IPS DF 19.7 (cell line): ENCODE results near the gene KIF25.

Experiments used
- DNase-seq: peaks from one replicate; pipeline ENCODE4 v3.0.0-alpha.2; 2013; ENCODE audit warnings: low read depth, low spot score

KIF25 gene

GRCh38 chr6:167997642-167998041, at the start of gene KIF25:
Gene KIF25, plus strand, starts transcription at chr6:167997671. Its CDS starts 31,915 bp downstream, at chr6:168029586.
- DNase-seq: no peak

- DNase-seq: no peak
Measured at GRCh38 chr6:167947716-167948115, 49.8 kb upstream of the KIF25 start.

- no peak for DNase-seq
Measured at GRCh38 chr6:167948716-167949115, 48.8 kb upstream of the KIF25 start.

GRCh38 chr6:167949121-167949684, 48.3 kb upstream of the KIF25 start:
- DNase-seq: no peak

GRCh38 chr6:167951781-167952511, 45.5 kb upstream of the KIF25 start:
- no peak for DNase-seq

- no peak for DNase-seq
Measured at GRCh38 chr6:167952512-167952859, 45.0 kb upstream of the KIF25 start.

GRCh38 chr6:167953551-167953950, 43.9 kb upstream of the KIF25 start:
- DNase-seq: no peak

- DNase-seq: no peak
Measured at GRCh38 chr6:167954151-167954550, 43.3 kb upstream of the KIF25 start.

GRCh38 chr6:167956491-167956890, 41.0 kb upstream of the KIF25 start:
- no peak for DNase-seq

GRCh38 chr6:167956983-167957492, 40.4 kb upstream of the KIF25 start:
- DNase-seq: no peak

- no peak for DNase-seq
Measured at GRCh38 chr6:167957626-167958025, 39.8 kb upstream of the KIF25 start.

- DNase-seq: no peak
Measured at GRCh38 chr6:167960579-167960978, 36.9 kb upstream of the KIF25 start.

- DNase-seq: no peak
Measured at GRCh38 chr6:167962711-167963110, 34.8 kb upstream of the KIF25 start.

- DNase-seq: no peak
Measured at GRCh38 chr6:167963589-167964057, 33.8 kb upstream of the KIF25 start.

GRCh38 chr6:167965592-167966539, 31.6 kb upstream of the KIF25 start:
- DNase-seq: no peak

GRCh38 chr6:167966540-167966905, 30.9 kb upstream of the KIF25 start:
- no peak for DNase-seq

GRCh38 chr6:167968091-167968490, 29.4 kb upstream of the KIF25 start:
- DNase-seq: no peak

- no peak for DNase-seq
Measured at GRCh38 chr6:167970230-167970629, 27.2 kb upstream of the KIF25 start.

GRCh38 chr6:167972193-167972592, 25.3 kb upstream of the KIF25 start:
- DNase-seq: no peak

GRCh38 chr6:167973148-167973885, 24.2 kb upstream of the KIF25 start:
- no peak for DNase-seq

- no peak for DNase-seq
Measured at GRCh38 chr6:167974640-167975344, 22.7 kb upstream of the KIF25 start.
